HEK293 (cell line): ENCODE measurements around the gene KLHL29.

ENCODE experiments used
- CTCF ChIA-PET: fragments of 350-600 bp; formaldehyde crosslinking; extraction: SDS; loops from one replicate; lab custom pipeline; 2021; ENCODE audit warnings: antibody characterized with exemption; lab: Yijun Ruan, JAX
- POLR2A ChIA-PET: fragments of 300-600 bp; formaldehyde crosslinking; extraction: SDS; loops from one replicate; lab custom pipeline; 2020; ENCODE audit warnings: antibody characterized with exemption, inconsistent platforms; lab: Yijun Ruan, JAX
- H3K27ac ChIP-seq: fragments of 200-500 bp; sonication (Bioruptor generic); 2 replicates; pipeline ENCODE4 v1.5.1; 2014; ENCODE audit warnings: low read depth, low read length, control low read depth, inconsistent platforms; ENCODE audit errors: extremely low read depth
- H3K36me3 ChIP-seq, 2 experiments: fragments of 200-500 bp in 1 of 2; sonication (Bioruptor generic) in 1 of 2; 1 replicate in 1 of 2; 2 replicates in 1 of 2; pipeline ENCODE4 v1.5.1; 2014 to 2017; ENCODE audit warnings: inconsistent platforms in 2 of 2, low read length in 2 of 2; ENCODE audit not compliant: control insufficient read depth in 2 of 2, insufficient read depth in 1 of 2
- H3K4me1 ChIP-seq: fragments of 200-500 bp; sonication (Bioruptor generic); 2 replicates; pipeline ENCODE4 v1.5.1; 2014; ENCODE audit warnings: mild to moderate bottlenecking, low read length, inconsistent platforms; ENCODE audit not compliant: control insufficient read depth, insufficient read depth
- H3K4me3 ChIP-seq: 2 replicates; pipeline ENCODE4 v1.5.1; 2011; ENCODE audit warnings: low read depth, mild to moderate bottlenecking, control low read depth, low read length, moderate library complexity
- H3K9me3 ChIP-seq: fragments of 200-500 bp; sonication (Bioruptor generic); 2 replicates; pipeline ENCODE4 v1.5.1; 2014; ENCODE audit warnings: low read depth, low read length, inconsistent platforms; ENCODE audit not compliant: control insufficient read depth, insufficient read depth
- BCL11A ChIP-seq: fragments of 450-650 bp; formaldehyde crosslinking; IDR thresholded peaks from 2 replicates; pipeline ENCODE4 v1.5.1; 2016; ENCODE audit warnings: low read depth, missing biosample characterization, missing genetic modification characterization
- PRDM6 ChIP-seq: fragments of 450-650 bp; formaldehyde crosslinking; IDR thresholded peaks from 2 replicates; pipeline ENCODE4 v1.5.1; 2017; ENCODE audit warnings: missing biosample characterization, missing genetic modification characterization
- SP2 ChIP-seq: fragments of 450-650 bp; formaldehyde crosslinking; IDR thresholded peaks from 2 replicates; pipeline ENCODE4 v1.5.1; 2016; ENCODE audit warnings: missing biosample characterization, missing genetic modification characterization
- SP3 ChIP-seq: fragments of 450-650 bp; formaldehyde crosslinking; IDR thresholded peaks from 2 replicates; pipeline ENCODE4 v1.5.1; 2016; ENCODE audit warnings: missing biosample characterization, missing genetic modification characterization
- YY1 ChIP-seq: fragments of 450-650 bp; formaldehyde crosslinking; IDR thresholded peaks from 2 replicates; pipeline ENCODE4 v1.5.1; 2018; ENCODE audit warnings: missing biosample characterization, missing genetic modification characterization
- YY2 ChIP-seq: fragments of 450-650 bp; formaldehyde crosslinking; IDR thresholded peaks from 2 replicates; pipeline ENCODE4 v1.5.1; 2016; ENCODE audit warnings: missing biosample characterization, missing genetic modification characterization
- ZBTB21 ChIP-seq: fragments of 450-650 bp; formaldehyde crosslinking; IDR thresholded peaks from 2 replicates; pipeline ENCODE4 v1.5.1; 2017; ENCODE audit warnings: missing biosample characterization, missing genetic modification characterization
- ZBTB44 ChIP-seq: fragments of 450-650 bp; IDR thresholded peaks from 2 replicates; pipeline ENCODE4 v1.5.1; 2018; ENCODE audit warnings: missing biosample characterization, mild to moderate bottlenecking, missing genetic modification characterization
- ZFP37 ChIP-seq: fragments of 450-650 bp; formaldehyde crosslinking; IDR thresholded peaks from 2 replicates; pipeline ENCODE4 v1.5.1; 2016; ENCODE audit warnings: missing biosample characterization, missing genetic modification characterization
- ZNF146 ChIP-seq: fragments of 450-650 bp; formaldehyde crosslinking; IDR thresholded peaks from 2 replicates; pipeline ENCODE4 v1.5.1; 2016; ENCODE audit warnings: missing biosample characterization, missing genetic modification characterization
- ZNF175 ChIP-seq: fragments of 450-650 bp; formaldehyde crosslinking; IDR thresholded peaks from 2 replicates; pipeline ENCODE4 v1.5.1; 2016; ENCODE audit warnings: missing biosample characterization, missing genetic modification characterization
- ZNF221 ChIP-seq: fragments of 450-650 bp; formaldehyde crosslinking; IDR thresholded peaks from 2 replicates; pipeline ENCODE4 v1.5.1; 2017; ENCODE audit warnings: missing biosample characterization, missing genetic modification characterization, borderline replicate concordance
- ZNF280C ChIP-seq: fragments of 450-650 bp; formaldehyde crosslinking; IDR thresholded peaks from 2 replicates; pipeline ENCODE4 v1.5.1; 2016; ENCODE audit warnings: missing biosample characterization, missing genetic modification characterization
- ZNF416 ChIP-seq: fragments of 450-650 bp; formaldehyde crosslinking; IDR thresholded peaks from 2 replicates; pipeline ENCODE4 v1.5.1; 2016; ENCODE audit warnings: missing biosample characterization, missing genetic modification characterization
- ZNF529 ChIP-seq: fragments of 450-650 bp; formaldehyde crosslinking; IDR thresholded peaks from 2 replicates; pipeline ENCODE4 v1.5.1; 2017; ENCODE audit warnings: missing genetic modification characterization, missing biosample characterization; ENCODE audit not compliant: insufficient replicate concordance
- ZNF544 ChIP-seq: fragments of 450-650 bp; formaldehyde crosslinking; IDR thresholded peaks from 2 replicates; pipeline ENCODE4 v1.5.0; 2017; ENCODE audit warnings: missing biosample characterization, missing genetic modification characterization
- ZNF629 ChIP-seq: fragments of 450-650 bp; formaldehyde crosslinking; IDR thresholded peaks from 2 replicates; pipeline ENCODE4 v1.5.1; 2017; ENCODE audit warnings: missing biosample characterization, missing genetic modification characterization
- ZNF639 ChIP-seq: fragments of 450-650 bp; formaldehyde crosslinking; IDR thresholded peaks from 2 replicates; pipeline ENCODE4 v1.5.1; 2016; ENCODE audit warnings: missing biosample characterization, missing genetic modification characterization
- ZNF664 ChIP-seq: fragments of 450-650 bp; formaldehyde crosslinking; IDR thresholded peaks from 2 replicates; pipeline ENCODE4 v1.5.1; 2016; ENCODE audit warnings: missing biosample characterization, missing genetic modification characterization
- ZNF707 ChIP-seq: fragments of 450-650 bp; formaldehyde crosslinking; IDR thresholded peaks from 2 replicates; pipeline ENCODE4 v1.5.1; 2016; ENCODE audit warnings: missing biosample characterization, missing genetic modification characterization
- ZNF776 ChIP-seq: fragments of 450-650 bp; formaldehyde crosslinking; IDR thresholded peaks from 2 replicates; pipeline ENCODE4 v1.5.0; 2017; ENCODE audit warnings: missing biosample characterization, missing genetic modification characterization, borderline replicate concordance
- ZSCAN23 ChIP-seq: fragments of 450-650 bp; formaldehyde crosslinking; IDR thresholded peaks from 2 replicates; pipeline ENCODE4 v1.5.1; 2016; ENCODE audit warnings: missing biosample characterization, missing genetic modification characterization

The KLHL29 gene

GRCh38 chr2:23350041-23350791 lies 34.8 kb upstream of the KLHL29 start:
- ChIA-PET CTCF (interaction anchor here (0.5 to 1.7 kb wide), 8 partner anchors 8 to 613 kb away, joined by 3 to 6 read pairs (median 3); no protein-coding TSS in a partner anchor), POLR2A (interaction anchor here (0.6 kb wide), 1 partner anchor 1744 kb away, joined by 3 read pairs; no protein-coding TSS in a partner anchor)
- Histone ChIP-seq H3K9me3 (no peaks in the 10 kb centered on the region), H3K4me1 (no peaks in the 10 kb centered on the region), H3K36me3 (no peaks in the 10 kb centered on the region), H3K4me3 (no peak overlapping the region), H3K27ac (no peak overlapping the region)
- TF ChIP-seq ZNF221 (tag by site-specific recombination), result no peak
- TF ChIP-seq ZNF146 (tag by site-specific recombination), result no peak
- TF ChIP-seq ZNF280C, result no peak

- H3K4me1 ChIP-seq, result no peaks in the 10 kb centered on the region
- H3K4me3 ChIP-seq, result no peak overlapping the region
- H3K36me3 ChIP-seq, result no peaks in the 10 kb centered on the region
- TF ChIP-seq ZNF664, result no peak
- TF ChIP-seq YY2 (tag by site-specific recombination), result no peak
- TF ChIP-seq ZNF544 (tag by site-specific recombination), result no peak
- TF ChIP-seq ZNF416 (tag by site-specific recombination), result no peak
- no peak for TF ChIP-seq ZNF529 (tag by site-specific recombination)
- TF ChIP-seq ZSCAN23, result no peak
- no peak for TF ChIP-seq BCL11A
- no peak for TF ChIP-seq ZNF280C
- TF ChIP-seq ZNF639, result no peak
- no peak for TF ChIP-seq ZBTB44
- TF ChIP-seq ZFP37 (tag by site-specific recombination), result no peak
- no peak for TF ChIP-seq SP2 (tag by site-specific recombination)
- no peak for TF ChIP-seq PRDM6 (tag by site-specific recombination)
- no peak for TF ChIP-seq ZNF175 (tag by site-specific recombination)
- no peak for TF ChIP-seq ZNF776 (tag by site-specific recombination)
- no peak for TF ChIP-seq ZNF629 (tag by site-specific recombination)
- no peak for TF ChIP-seq ZNF707
- no peak for TF ChIP-seq YY1 (tag by site-specific recombination)
- no peak for TF ChIP-seq SP3
- no peak for TF ChIP-seq ZBTB21 (tag by site-specific recombination)
- CTCF ChIA-PET, result interaction anchor here (0.6 to 1.8 kb wide), 15 partner anchors 9 to 445 kb away, joined by 3 to 10 read pairs (median 4); no protein-coding TSS in a partner anchor
- POLR2A ChIA-PET, result no interaction called here
- H3K9me3 ChIP-seq, result no peaks in the 10 kb centered on the region
- H3K27ac ChIP-seq, result no peak overlapping the region
Measured at GRCh38 chr2:23350792-23351355, 34.1 kb upstream of the KLHL29 start.
